ENCODE results near the gene SGO1. TPM values are rescaled to one million over a fixed set of nuclear protein-coding genes. Genes with fewer than 3 reads are reported as not detected.

Gene SGO1
- total RNA-seq, 1 experiment from 2014 or later, result 23.5 TPM

DNA sequence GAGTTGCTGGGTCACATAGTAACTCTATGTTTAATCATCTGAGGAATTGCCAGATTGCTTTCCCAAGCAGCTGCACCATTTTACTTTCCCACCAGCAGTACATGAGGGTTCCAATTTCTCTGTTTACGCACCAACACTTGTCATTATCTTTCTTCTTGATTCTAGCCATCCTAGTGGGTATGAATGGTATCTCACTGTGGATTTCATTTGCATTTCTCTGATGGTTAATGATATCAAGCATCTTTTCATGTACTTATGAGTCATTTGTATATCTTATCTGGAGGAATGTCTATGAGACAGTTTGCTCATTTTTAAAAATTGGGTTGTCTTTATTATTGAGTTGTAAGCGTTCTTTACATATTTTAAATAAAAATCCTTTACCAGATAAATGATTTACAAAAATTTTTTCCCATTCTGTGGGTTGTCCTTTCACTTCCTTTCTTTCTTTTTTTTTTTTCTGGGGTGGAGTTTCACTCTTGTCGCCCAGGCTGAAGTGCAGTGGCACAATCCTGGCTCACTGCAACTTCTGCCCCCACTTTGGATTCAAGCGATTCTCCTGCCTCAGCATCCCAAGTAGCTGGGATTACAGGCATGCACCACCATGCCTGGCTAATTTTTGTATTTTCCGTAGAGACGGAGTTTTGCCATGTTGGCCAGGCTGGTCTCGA is 8.9 kb upstream of the SGO1 start:
- Histone ChIP-seq H4K20me1 (ENCODE audit: insufficient read depth) (no peaks in the 10 kb centered on the region), H3K36me3 (ENCODE audit: control insufficient read depth in 1 of 2, insufficient read depth in 2 of 2, low read length in 2 of 2) (no peaks in the 10 kb centered on the region), H3K79me2 (ENCODE audit: insufficient read depth, low read length) (no peaks in the 10 kb centered on the region), H3K9ac (ENCODE audit: low read length) (no peak overlapping the region), H3K27ac (ENCODE audit: low read depth, low read length) (no peak overlapping the region), H3K4me2 (ENCODE audit: low read length) (no peak overlapping the region), H3K9me3 (ENCODE audit: control insufficient read depth in 1 of 2, insufficient read depth in 1 of 2, low read depth in 1 of 2, low read length in 2 of 2) (no peaks in the 10 kb centered on the region), H3K9me2 (ENCODE audit: insufficient read depth) (no peaks in the 10 kb centered on the region), H3K4me3 (replicated peaks in 1 of 2; ENCODE audit: low read depth in 1 of 2, low read length in 2 of 2) (no peak overlapping the region), H3K4me1 (ENCODE audit: control insufficient read depth in 1 of 2, insufficient read depth in 2 of 2, low read length in 2 of 2) (peaks cover 0 to 9% of the 10 kb centered on the region in 2 experiments; a peak in 2 of 4 replicates), H3K27me3 (ENCODE audit: insufficient read depth, low read length) (no peaks in the 10 kb centered on the region), H2AFZ (ENCODE audit: low read depth, low read length, poor library complexity, severe bottlenecking) (no peak overlapping the region)
- ChIA-PET RAD21 (ENCODE audit: low non-redundant PET in 1 of 2, low total read pairs in 2 of 2, uncharacterized antibody in 2 of 2, unreplicated experiment in 2 of 2) (no interaction called here), POLR2A (no interaction called here), CTCF (no interaction called here)
- no peak for ATAC-seq
- intact Hi-C loops (cut with micrococcal nuclease), result no loop called here
- no peak for DNase-seq (ENCODE audit: low read depth, low spot score)
- TF ChIP-seq ZNF274 (IDR thresholded peaks at IDR 0.05; ENCODE audit: low read depth, low read length), result no peak
- TF ChIP-seq SP1 (IDR thresholded peaks at IDR 0.05; ENCODE audit: low read depth), result no peak
- TF ChIP-seq EGR1 (IDR thresholded peaks at IDR 0.05; ENCODE audit: low read depth), result no peak
- TF ChIP-seq EZH2phosphoT487 (IDR thresholded peaks at IDR 0.05; ENCODE audit: borderline replicate concordance), result no peak
- TF ChIP-seq EZH2 (IDR thresholded peaks at IDR 0.05), result no peak
- no peak for TF ChIP-seq ZFX (IDR thresholded peaks at IDR 0.05)
- TF ChIP-seq ELF1 (IDR thresholded peaks at IDR 0.05; ENCODE audit: borderline replicate concordance, low read depth), result no peak
- TF ChIP-seq, protein P1, sequence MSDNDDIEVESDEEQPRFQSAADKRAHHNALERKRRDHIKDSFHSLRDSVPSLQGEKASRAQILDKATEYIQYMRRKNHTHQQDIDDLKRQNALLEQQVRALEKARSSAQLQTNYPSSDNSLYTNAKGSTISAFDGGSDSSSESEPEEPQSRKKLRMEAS (IDR thresholded peaks at IDR 0.05), result no peak
- no TSS peak for BruUV-seq (replicated peaks)

DNA sequence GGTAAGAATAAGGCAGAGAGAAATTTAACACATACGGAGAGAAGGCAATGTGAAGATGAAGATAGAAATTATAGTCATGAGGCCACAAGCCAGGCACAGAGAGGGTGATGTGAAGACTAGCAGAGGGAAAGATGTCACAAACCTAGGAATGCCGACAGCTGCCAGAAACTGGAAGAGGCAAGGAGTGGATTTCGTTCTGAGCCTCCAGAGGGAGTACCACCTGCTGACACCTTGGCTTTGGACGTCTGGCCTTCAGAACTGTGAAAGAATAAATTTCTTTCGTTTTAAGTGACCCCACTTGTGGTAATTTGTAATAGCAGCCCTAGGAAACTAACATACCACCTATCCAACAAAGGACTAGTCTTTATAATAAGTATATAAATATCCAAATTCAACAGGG is 5.0 kb upstream of the SGO1 start:
- ATAC-seq (no peak), DNase-seq (ENCODE audit: low read depth, low spot score) (no peak)
- no peaks in the 10 kb centered on the region for H3K36me3 ChIP-seq (ENCODE audit: control insufficient read depth in 1 of 2, insufficient read depth in 2 of 2, low read length in 2 of 2)
- H2AFZ ChIP-seq (ENCODE audit: low read depth, low read length, poor library complexity, severe bottlenecking), result no peak overlapping the region
- H3K9ac ChIP-seq (ENCODE audit: low read length), result no peak overlapping the region
- no peaks in the 10 kb centered on the region for H3K79me2 ChIP-seq (ENCODE audit: insufficient read depth, low read length)
- no peaks in the 10 kb centered on the region for H3K9me3 ChIP-seq (ENCODE audit: control insufficient read depth in 1 of 2, insufficient read depth in 1 of 2, low read depth in 1 of 2, low read length in 2 of 2)
- no peak overlapping the region for H3K4me2 ChIP-seq (ENCODE audit: low read length)
- intact Hi-C loops (cut with micrococcal nuclease), result no loop called here
- H3K4me1 ChIP-seq (ENCODE audit: control insufficient read depth in 1 of 2, insufficient read depth in 2 of 2, low read length in 2 of 2), result peaks cover 0 to 7% of the 10 kb centered on the region in 2 experiments; a peak in 2 of 4 replicates
- no peaks in the 10 kb centered on the region for H4K20me1 ChIP-seq (ENCODE audit: insufficient read depth)
- ChIA-PET CTCF (no interaction called here), RAD21 (ENCODE audit: low non-redundant PET in 1 of 2, low total read pairs in 2 of 2, uncharacterized antibody in 2 of 2, unreplicated experiment in 2 of 2) (no interaction called here), POLR2A (no interaction called here)
- H3K4me3 ChIP-seq (replicated peaks in 1 of 2; ENCODE audit: low read depth in 1 of 2, low read length in 2 of 2), result no peak overlapping the region
- TF ChIP-seq, protein P2, sequence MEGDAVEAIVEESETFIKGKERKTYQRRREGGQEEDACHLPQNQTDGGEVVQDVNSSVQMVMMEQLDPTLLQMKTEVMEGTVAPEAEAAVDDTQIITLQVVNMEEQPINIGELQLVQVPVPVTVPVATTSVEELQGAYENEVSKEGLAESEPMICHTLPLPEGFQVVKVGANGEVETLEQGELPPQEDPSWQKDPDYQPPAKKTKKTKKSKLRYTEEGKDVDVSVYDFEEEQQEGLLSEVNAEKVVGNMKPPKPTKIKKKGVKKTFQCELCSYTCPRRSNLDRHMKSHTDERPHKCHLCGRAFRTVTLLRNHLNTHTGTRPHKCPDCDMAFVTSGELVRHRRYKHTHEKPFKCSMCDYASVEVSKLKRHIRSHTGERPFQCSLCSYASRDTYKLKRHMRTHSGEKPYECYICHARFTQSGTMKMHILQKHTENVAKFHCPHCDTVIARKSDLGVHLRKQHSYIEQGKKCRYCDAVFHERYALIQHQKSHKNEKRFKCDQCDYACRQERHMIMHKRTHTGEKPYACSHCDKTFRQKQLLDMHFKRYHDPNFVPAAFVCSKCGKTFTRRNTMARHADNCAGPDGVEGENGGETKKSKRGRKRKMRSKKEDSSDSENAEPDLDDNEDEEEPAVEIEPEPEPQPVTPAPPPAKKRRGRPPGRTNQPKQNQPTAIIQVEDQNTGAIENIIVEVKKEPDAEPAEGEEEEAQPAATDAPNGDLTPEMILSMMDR (IDR thresholded peaks at IDR 0.05 in 2 of 3, conservative IDR thresholded peaks at IDR 0.05 in 1 of 3; ENCODE audit: borderline replicate concordance in 1 of 3, insufficient read depth in 1 of 3, low read depth in 2 of 3, low read length in 2 of 3), result peak in 1 of 3 experiments; percentile 31; a peak in 1 of 6 replicates
- TF ChIP-seq CEBPB (IDR thresholded peaks at IDR 0.05; ENCODE audit: low read depth), result no peak
- TF ChIP-seq RAD21 (IDR thresholded peaks at IDR 0.05; ENCODE audit: low read depth), result no peak
- no peak for TF ChIP-seq CBX3 (IDR thresholded peaks at IDR 0.05; ENCODE audit: low read depth)
- no peaks in the 10 kb centered on the region for H3K27me3 ChIP-seq (ENCODE audit: insufficient read depth, low read length)
- H3K9me2 ChIP-seq (ENCODE audit: insufficient read depth), result no peaks in the 10 kb centered on the region
- no TSS peak for BruUV-seq (replicated peaks)
- H3K27ac ChIP-seq (ENCODE audit: low read depth, low read length), result no peak overlapping the region

Data from HCT116 (cell line).